ENCODE data around the gene MKKS.

DNA sequence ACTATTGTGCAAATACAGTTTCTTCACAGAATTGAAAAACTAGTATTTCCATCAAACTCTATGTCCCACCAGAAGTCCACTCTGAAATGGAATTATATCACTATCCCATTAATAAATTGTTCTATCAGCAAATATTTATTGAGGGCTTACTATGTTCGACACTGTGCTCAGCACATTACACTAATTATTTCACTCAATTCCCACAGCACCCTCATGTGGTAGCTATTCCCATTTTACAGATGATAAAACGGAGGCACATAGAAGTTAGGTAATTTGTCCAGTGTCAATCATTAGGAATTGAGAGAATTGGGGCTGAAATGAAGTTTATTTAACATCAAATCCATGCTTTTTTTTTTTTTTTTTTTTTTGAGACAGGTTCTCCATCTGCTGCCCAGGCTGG is 52.5 kb downstream of the MKKS start:
- TF ChIP-seq, protein P1, sequence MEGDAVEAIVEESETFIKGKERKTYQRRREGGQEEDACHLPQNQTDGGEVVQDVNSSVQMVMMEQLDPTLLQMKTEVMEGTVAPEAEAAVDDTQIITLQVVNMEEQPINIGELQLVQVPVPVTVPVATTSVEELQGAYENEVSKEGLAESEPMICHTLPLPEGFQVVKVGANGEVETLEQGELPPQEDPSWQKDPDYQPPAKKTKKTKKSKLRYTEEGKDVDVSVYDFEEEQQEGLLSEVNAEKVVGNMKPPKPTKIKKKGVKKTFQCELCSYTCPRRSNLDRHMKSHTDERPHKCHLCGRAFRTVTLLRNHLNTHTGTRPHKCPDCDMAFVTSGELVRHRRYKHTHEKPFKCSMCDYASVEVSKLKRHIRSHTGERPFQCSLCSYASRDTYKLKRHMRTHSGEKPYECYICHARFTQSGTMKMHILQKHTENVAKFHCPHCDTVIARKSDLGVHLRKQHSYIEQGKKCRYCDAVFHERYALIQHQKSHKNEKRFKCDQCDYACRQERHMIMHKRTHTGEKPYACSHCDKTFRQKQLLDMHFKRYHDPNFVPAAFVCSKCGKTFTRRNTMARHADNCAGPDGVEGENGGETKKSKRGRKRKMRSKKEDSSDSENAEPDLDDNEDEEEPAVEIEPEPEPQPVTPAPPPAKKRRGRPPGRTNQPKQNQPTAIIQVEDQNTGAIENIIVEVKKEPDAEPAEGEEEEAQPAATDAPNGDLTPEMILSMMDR (IDR thresholded peaks at IDR 0.05; ENCODE audit: low read depth, low read length): no peak
- no peak for TF ChIP-seq POLR2A (IDR thresholded peaks at IDR 0.05; ENCODE audit: extremely low read depth, insufficient read length)

All from NB4 (cell line).